ENCODE data around the gene MACROH2A1.

GRCh38 chr5:135386096-135386495 lies 12.9 kb downstream of the MACROH2A1 start:
- TF ChIP-seq SMAD1 (IDR thresholded peaks at IDR 0.05; ENCODE audit: low read depth, partially characterized antibody) (no peak), USF2 (IDR thresholded peaks at IDR 0.05; ENCODE audit: borderline replicate concordance, low read depth, low read length) (no peak), ZNF384 (IDR thresholded peaks at IDR 0.05; ENCODE audit: borderline replicate concordance, low read depth, low read length) (no peak), HDAC6 (IDR thresholded peaks at IDR 0.05; ENCODE audit: unreplicated experiment) (no peak), ZBTB11 (CRISPR knock-in tag; IDR thresholded peaks at IDR 0.05) (no peak), NR2C2 (IDR thresholded peaks at IDR 0.05; ENCODE audit: borderline replicate concordance, control insufficient read depth, insufficient read length, low read depth) (no peak), ZNF207 (IDR thresholded peaks at IDR 0.05; ENCODE audit: borderline replicate concordance) (no peak), ELK1 (IDR thresholded peaks at IDR 0.05; ENCODE audit: low read depth, low read length) (no peak), STAT3 (IDR thresholded peaks at IDR 0.05; ENCODE audit: low read depth, low read length) (no peak), CTCF (IDR thresholded peaks at IDR 0.05 in 2 of 3, conservative IDR thresholded peaks at IDR 0.05 in 1 of 3; ENCODE audit: control insufficient read depth in 2 of 3, extremely low read depth in 1 of 3, insufficient read depth in 1 of 3, low read depth in 3 of 3, low read length in 3 of 3) (no peak), SIN3A (IDR thresholded peaks at IDR 0.05; ENCODE audit: low read depth, low read length) (no peak), RELB (IDR thresholded peaks at IDR 0.05; ENCODE audit: low read depth) (no peak)
